Measurements from ENCODE around the gene BRD4.
A peak's percentile ranks its signal among the peaks of the same experiment; 100 is the strongest.

Gene BRD4

GRCh38 chr19:15222738-15223648 lies 109.3 kb downstream of the BRD4 start:
- TF ChIP-seq Cebpa-rat (IDR thresholded peaks at IDR 0.05) = no peak
- Histone ChIP-seq H3K9me3 (no peaks in the 10 kb centered on the region), H3K4me3 (peak overlapping the region; percentile 72), H3K27ac (no peak overlapping the region), H3K36me3 (no peaks in the 10 kb centered on the region), H4K20me1 (no peaks in the 10 kb centered on the region), H3K4me2 (peak overlapping the region; percentile 99), H3K27me3 (no peaks in the 10 kb centered on the region), H3K9ac (peak overlapping the region; percentile 68; the same call in 1 of the 2 replicates), H3K4me1 (peaks cover 19% of the 10 kb centered on the region)

- Histone ChIP-seq H3K9ac (no peak overlapping the region), H3K9me3 (no peaks in the 10 kb centered on the region)
- no peak for TF ChIP-seq Cebpa-rat (IDR thresholded peaks at IDR 0.05)
These were observed 111.5 kb downstream of the BRD4 start for GRCh38 chr19:15220833-15221232.

DNA sequence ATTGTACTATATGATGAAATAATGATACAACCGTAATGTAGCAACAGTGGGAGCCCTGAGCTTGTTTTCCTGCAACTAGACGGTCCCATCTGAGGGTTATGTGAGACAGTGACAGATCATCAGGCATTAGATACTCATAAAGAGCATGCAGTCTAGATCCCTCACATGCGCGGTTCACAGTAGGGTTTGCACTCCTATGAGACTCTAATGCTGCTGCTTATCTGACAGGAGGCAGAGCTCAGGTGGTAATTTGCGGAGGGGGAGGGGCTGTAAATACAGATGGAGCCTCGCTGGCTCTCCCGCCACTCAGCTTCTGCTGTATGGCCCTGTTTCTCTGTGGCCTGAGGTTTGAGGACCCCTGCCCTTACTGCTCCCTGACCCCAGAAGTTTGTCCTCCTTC lies 113.8 kb downstream of the BRD4 start:
- H3K27me3 ChIP-seq = no peaks in the 10 kb centered on the region
- no peak overlapping the region for H3K27ac ChIP-seq
- no peaks in the 10 kb centered on the region for H3K9me3 ChIP-seq
- no peaks in the 10 kb centered on the region for H3K36me3 ChIP-seq
- H4K20me1 ChIP-seq = no peaks in the 10 kb centered on the region
- no peak overlapping the region for H3K4me3 ChIP-seq
- no peak overlapping the region for H3K4me2 ChIP-seq
- peaks cover 9% of the 10 kb centered on the region for H3K4me1 ChIP-seq
- no peak for TF ChIP-seq Cebpa-rat (IDR thresholded peaks at IDR 0.05)
- no peak overlapping the region for H3K9ac ChIP-seq

More at GRCh38 chr19:15220833-15221232, 111.5 kb downstream of the BRD4 start:
- H3K4me1 ChIP-seq = peaks cover 19% of the 10 kb centered on the region
- H3K36me3 ChIP-seq = no peaks in the 10 kb centered on the region
- no peak overlapping the region for H3K27ac ChIP-seq
- H4K20me1 ChIP-seq = no peaks in the 10 kb centered on the region
- H3K4me3 ChIP-seq = no peak overlapping the region
- H3K4me2 ChIP-seq = no peak overlapping the region
- H3K27me3 ChIP-seq = no peaks in the 10 kb centered on the region

DNA sequence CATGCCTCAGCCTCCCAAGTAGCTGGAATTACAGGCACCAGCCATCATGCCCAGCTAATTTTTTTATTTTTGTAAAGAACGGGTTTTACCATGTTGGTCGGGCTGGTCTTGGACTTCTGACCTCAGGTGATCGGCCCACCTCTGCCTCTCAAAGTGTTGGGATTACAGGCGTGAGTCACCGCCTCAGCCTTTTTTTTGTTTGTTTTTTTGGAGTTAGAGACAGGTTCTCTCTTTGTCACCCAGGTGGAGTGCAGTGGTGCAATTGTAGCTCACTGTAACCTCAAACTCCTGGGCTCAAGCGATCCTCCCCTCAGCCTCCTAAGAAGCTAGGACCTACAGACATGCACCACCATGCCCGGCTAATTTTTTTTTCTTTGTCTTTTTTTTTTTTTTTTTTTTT lies 116.0 kb downstream of the BRD4 start:
- Histone ChIP-seq H3K27me3 (no peaks in the 10 kb centered on the region), H3K36me3 (no peaks in the 10 kb centered on the region), H3K4me1 (no peaks in the 10 kb centered on the region), H3K4me3 (no peak overlapping the region), H3K9me3 (no peaks in the 10 kb centered on the region), H3K9ac (no peak overlapping the region), H4K20me1 (no peaks in the 10 kb centered on the region), H3K27ac (no peak overlapping the region), H3K4me2 (no peak overlapping the region)
- no peak for TF ChIP-seq Cebpa-rat (IDR thresholded peaks at IDR 0.05)

DNA sequence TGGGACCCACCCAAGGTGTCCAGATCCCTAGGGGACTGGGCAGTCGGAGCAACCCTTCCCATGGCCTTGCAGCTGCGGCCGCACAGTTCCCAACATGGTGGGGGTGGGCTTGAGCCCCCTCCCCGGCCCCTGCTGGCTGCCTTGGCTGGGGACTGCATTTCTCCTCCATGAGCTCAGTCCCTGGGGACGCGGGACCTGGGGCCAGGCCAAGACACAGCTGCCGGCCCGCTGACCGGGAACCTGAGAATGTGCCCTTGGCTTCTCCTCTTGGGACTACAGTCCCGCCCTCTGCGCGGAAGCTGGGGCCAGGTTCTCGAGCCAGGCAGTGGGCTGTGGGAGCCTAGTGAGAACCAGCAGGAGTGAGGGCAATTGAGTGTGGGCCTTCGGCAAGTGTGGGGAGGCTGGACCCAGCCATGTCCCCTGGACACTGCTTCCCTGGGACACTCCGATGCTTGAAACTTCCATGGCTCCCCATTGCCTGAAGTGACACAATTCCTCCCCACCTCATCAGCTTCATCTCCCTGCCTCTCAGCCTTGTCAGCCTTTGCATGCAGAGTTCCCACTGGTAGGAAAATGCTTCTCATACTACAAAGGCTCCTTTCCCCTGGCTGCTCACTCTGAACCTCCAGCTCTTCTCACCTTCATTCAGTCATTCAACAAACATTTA lies 118.5 kb downstream of the BRD4 start:
- no peak overlapping the region for H3K9ac ChIP-seq
- H3K4me1 ChIP-seq = peaks cover 17% of the 10 kb centered on the region
- no peak overlapping the region for H3K27ac ChIP-seq
- no peaks in the 10 kb centered on the region for H3K27me3 ChIP-seq
- H3K4me3 ChIP-seq = no peak overlapping the region
- H3K9me3 ChIP-seq = no peaks in the 10 kb centered on the region
- H4K20me1 ChIP-seq = no peaks in the 10 kb centered on the region
- no peak for TF ChIP-seq Cebpa-rat (IDR thresholded peaks at IDR 0.05)
- no peaks in the 10 kb centered on the region for H3K36me3 ChIP-seq
- H3K4me2 ChIP-seq = no peak overlapping the region

DNA sequence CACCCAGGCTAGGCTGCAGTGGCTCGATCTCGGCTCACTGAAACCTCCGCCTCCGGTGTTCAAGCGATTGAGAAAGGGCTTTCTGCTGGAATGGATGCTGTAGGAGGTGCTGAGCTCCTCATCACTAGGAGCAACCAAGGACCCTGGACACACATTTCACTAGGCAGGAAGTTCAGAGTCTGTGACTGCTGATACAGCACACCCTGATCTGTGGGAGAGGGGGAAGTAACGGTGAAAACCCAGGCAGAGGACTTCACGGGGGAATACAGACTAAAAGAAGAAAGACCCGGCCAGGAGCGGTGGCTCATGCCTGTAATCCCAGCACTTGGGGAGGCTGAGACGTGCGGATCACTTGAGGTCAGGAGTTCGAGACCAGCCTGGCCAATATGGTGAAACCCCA lies 119.6 kb downstream of the BRD4 start:
- Histone ChIP-seq H4K20me1 (no peaks in the 10 kb centered on the region), H3K36me3 (no peaks in the 10 kb centered on the region), H3K4me2 (no peak overlapping the region), H3K27ac (no peak overlapping the region), H3K27me3 (no peaks in the 10 kb centered on the region), H3K4me1 (peaks cover 17% of the 10 kb centered on the region), H3K9me3 (no peaks in the 10 kb centered on the region), H3K9ac (no peak overlapping the region), H3K4me3 (no peak overlapping the region)
- no peak for TF ChIP-seq Cebpa-rat (IDR thresholded peaks at IDR 0.05)

GRCh38 chr19:15210323-15210781 lies 122.0 kb downstream of the BRD4 start:
- Histone ChIP-seq H3K27ac (no peak overlapping the region), H3K27me3 (no peaks in the 10 kb centered on the region), H3K36me3 (no peaks in the 10 kb centered on the region), H3K9me3 (no peaks in the 10 kb centered on the region), H3K4me3 (no peak overlapping the region), H3K4me2 (peak overlapping the region; percentile 47; the same call in 1 of the 2 replicates), H3K9ac (no peak overlapping the region), H4K20me1 (no peaks in the 10 kb centered on the region), H3K4me1 (peaks cover 17% of the 10 kb centered on the region)
- no peak for TF ChIP-seq Cebpa-rat (IDR thresholded peaks at IDR 0.05)

GRCh38 chr19:15201374-15202023 lies 130.8 kb downstream of the BRD4 start:
- Histone ChIP-seq H3K27ac (no peak overlapping the region), H3K4me1 (peaks cover 47% of the 10 kb centered on the region), H3K36me3 (peaks cover 5% of the 10 kb centered on the region; the same call in 1 of the 2 replicates), H3K9me3 (no peaks in the 10 kb centered on the region), H3K4me3 (peak overlapping the region; percentile 96), H4K20me1 (peaks cover 26% of the 10 kb centered on the region), H3K27me3 (no peaks in the 10 kb centered on the region), H3K9ac (no peak overlapping the region), H3K4me2 (peak overlapping the region; percentile 81)
- no peak for TF ChIP-seq Cebpa-rat (IDR thresholded peaks at IDR 0.05)

- no peak for TF ChIP-seq Cebpa-rat (IDR thresholded peaks at IDR 0.05)
- Histone ChIP-seq H3K9me3 (no peaks in the 10 kb centered on the region), H3K4me2 (peak within 1 kb of the TSS; percentile 95), H3K27me3 (no peaks in the 10 kb centered on the region), H3K9ac (peak within 1 kb of the TSS; percentile 92), H3K4me3 (peak within 1 kb of the TSS; percentile 96), H3K4me1 (peaks cover 54% of the 10 kb centered on the region), H3K36me3 (peaks cover 7% of the 10 kb centered on the region; the same call in 1 of the 2 replicates), H3K27ac (peak within 1 kb of the TSS; percentile 94), H4K20me1 (peaks cover 33% of the 10 kb centered on the region)
These were observed 131.6 kb downstream of the BRD4 start, which contains the start of gene NOTCH3 for GRCh38 chr19:15200553-15201364. Gene NOTCH3 (minus strand): TSS chr19:15200995. CDS start chr19:15200905, 90 bp downstream.
